GM18498 (cell line): ENCODE measurements around the gene C1QTNF3.

ENCODE experiments used
- ATAC-seq: cut with Tn5 transposase; IDR thresholded peaks from one replicate; pipeline ENCODE4 v1.9.1; 2021; ENCODE audit warnings: mild to moderate bottlenecking, moderate library complexity; ENCODE audit not compliant: unreplicated experiment

The C1QTNF3 gene

DNA sequence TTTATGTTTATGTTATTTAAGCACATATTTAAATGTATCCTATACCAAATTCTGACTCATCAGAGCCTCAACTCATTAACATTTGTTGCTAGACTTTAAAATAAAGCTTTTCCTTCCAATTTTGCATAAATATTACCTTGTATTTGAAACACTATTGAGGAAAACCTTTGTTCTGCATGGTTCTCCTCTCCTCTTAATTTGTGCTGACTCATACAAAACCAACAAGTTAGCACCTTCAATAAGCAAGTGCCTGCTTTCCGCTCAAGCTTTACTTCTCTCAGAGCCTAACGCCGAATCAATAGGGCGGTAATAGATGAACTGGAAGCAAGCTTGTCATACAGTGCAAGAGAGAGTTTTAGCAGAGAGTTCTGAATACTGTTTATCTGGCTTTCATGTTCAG is 43.0 kb downstream of the C1QTNF3 start:
- no peak for ATAC-seq

GRCh38 chr5:33997331-33997983 is 45.6 kb downstream of the C1QTNF3 start:
- peak; percentile 78 for ATAC-seq

GRCh38 chr5:33995865-33996264 is 47.1 kb downstream of the C1QTNF3 start:
- no peak for ATAC-seq

DNA sequence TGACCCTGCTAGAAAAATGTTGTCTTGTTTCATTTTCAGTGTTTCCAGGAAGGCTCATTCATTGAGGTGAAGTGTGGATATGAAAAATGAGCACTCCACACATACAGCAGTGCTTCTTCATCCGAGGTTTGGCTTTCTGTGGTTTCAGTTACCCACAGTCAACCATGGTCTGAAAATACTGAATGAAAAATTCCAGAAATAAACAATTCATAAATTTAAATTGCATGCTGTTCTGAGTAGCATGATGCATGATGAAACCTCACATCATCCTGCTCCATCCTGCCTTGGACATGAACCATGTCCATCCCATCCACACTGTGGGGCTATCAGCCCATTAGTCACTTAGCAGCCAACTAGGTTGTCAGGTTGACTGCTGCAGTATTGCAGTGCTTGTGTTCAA is 48.2 kb downstream of the C1QTNF3 start:
- ATAC-seq = no peak

DNA sequence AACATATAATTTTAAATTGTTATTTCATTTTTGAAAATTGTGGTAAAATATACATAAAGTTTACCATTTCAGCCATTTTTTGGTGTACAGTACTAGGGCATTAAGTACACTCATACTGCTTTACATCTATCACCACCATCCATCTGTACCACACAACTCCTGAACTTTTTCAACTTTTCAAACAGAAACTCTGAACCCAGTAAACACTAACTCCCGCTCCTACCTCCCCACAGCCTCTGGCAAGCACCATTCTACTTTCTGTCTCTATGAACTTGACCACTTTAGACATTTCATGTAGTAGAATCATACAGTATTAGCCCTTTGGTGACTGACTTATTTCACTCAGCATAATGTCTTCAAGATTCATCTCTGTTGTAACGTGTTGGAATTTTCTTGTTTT is 50.1 kb downstream of the C1QTNF3 start:
- no peak for ATAC-seq

DNA sequence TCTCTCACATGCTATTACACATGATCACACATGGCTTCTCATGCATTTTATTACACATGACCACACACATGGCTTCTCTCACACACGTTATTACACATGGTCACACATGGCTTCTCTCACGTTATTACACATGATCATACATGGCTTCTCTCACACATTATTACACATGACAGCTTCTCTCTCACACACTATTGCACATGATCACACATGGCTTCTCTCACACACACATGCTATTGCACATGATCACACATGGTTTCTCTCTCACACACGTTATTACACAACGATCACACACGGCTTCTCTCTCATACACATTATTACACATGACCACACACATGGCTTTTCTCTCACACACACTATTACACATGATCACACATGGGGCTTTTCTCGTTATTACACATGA is 57.6 kb downstream of the C1QTNF3 start:
- no peak for ATAC-seq

DNA sequence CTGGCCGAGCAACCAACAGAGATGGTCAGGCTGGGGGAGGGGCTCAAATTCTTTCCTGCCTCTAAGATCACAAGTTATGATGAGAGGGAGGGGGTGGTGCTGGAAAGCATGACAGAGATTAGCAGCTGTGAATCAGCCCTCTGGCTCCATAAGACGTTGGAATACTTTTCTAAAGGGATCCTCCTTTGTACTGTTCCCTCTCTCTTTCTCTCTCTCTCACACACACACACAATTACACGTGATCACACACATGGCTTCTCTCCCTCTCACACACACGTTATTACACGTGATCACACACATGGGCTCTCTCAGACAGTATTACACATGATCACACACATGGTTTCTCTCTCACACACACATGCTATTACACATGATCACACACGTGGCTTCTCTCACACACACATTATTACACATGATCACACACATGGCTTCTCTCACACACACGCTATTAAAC is 58.3 kb downstream of the C1QTNF3 start, which contains the start of gene SLC45A2:
Gene SLC45A2 (minus strand): TSS at position 23 of the 454 bp plus-strand sequence. CDS start 110 bp downstream, outside the sequence.
- ATAC-seq = no peak

- ATAC-seq = no peak
These were observed 58.8 kb downstream of the C1QTNF3 start for GRCh38 chr5:33984178-33984577.

- no peak for ATAC-seq
These were observed 61.4 kb downstream of the C1QTNF3 start for GRCh38 chr5:33981408-33982162.

DNA sequence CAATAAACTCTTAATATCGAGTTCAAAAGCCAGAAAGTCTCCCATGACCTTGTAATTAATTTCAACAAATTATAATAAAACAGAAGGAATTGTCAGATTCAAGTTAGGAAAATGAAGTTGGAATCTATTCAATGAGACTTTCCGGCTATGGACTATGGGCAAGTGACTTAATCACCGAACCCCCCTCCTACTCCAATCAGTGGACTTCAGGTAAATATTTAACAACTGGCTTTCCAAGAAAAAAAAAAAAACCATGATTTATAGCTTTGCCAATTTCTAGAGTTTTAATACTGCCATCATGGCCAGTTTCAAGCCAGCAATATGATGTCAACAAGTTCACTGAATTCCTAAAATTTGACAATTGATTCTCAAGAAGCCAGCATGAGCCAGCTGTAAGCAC is 63.0 kb downstream of the C1QTNF3 start:
- no peak for ATAC-seq

GRCh38 chr5:33978306-33978705 is 64.7 kb downstream of the C1QTNF3 start:
- no peak for ATAC-seq

DNA sequence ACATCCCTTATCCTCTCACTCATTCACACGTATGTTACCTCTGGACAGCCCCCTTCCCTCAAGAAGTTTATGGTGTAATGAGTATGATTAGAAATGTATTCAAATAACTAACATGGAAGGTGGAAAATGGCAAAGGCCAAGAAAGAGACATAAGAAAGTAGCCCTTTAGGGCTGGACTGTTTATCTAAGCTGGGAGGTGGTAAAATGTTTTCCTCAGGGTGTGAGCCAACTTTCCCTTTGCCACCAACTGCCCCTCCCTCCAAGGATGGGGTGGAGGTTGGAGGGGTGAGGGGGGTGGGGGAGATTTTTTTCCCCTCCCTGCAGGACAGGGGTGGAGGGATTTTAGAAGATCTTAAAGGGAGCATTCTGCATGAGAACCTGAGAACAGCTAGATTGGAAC is 66.7 kb downstream of the C1QTNF3 start:
- no peak for ATAC-seq

GRCh38 chr5:33975852-33976251 is 67.2 kb downstream of the C1QTNF3 start:
- ATAC-seq = no peak

GRCh38 chr5:33973271-33973670 is 69.7 kb downstream of the C1QTNF3 start:
- ATAC-seq = peak; percentile 62

DNA sequence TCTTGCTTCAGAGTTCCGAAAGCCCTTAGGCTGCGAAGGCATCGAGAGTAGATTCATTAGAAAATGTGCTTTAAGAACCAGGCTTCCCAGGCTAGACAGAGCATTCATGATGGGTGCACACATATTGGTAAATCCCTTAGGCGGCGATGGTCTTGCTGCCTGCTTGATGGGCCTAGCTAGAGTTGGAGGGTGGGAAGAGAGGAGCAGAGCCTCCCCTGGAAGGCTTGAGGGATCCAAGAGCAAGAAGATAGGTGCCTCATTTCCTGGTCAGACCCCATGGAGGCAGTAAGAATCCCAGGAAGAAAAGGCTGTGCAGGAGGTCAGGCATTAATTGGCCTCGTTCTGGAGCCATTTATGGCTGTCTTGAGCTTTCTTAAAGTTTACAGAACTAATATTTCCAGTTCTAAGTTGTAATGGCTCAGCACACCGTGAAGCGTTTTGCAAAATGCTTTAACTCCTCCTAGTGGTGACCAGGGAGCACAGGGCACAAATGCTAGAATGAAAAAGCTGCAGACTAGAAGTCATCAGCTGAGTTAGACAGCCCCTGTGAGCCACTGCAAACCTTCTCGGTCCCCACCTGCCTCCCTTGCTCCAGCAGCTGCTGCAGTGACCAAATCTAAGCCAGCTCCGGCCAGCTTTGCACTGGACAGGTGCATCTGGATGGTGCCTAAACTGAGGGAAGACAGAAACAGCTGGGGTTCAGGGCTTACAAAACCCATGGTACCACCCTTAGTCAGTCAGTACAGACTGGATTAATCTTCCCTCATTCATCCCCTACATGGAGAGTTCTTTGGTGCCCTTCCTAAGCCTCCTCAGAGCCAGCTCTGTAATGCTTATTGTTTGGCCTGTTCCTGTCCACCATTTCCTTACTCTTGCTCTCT is 73.2 kb downstream of the C1QTNF3 start:
- peak; percentile 76 for ATAC-seq

DNA sequence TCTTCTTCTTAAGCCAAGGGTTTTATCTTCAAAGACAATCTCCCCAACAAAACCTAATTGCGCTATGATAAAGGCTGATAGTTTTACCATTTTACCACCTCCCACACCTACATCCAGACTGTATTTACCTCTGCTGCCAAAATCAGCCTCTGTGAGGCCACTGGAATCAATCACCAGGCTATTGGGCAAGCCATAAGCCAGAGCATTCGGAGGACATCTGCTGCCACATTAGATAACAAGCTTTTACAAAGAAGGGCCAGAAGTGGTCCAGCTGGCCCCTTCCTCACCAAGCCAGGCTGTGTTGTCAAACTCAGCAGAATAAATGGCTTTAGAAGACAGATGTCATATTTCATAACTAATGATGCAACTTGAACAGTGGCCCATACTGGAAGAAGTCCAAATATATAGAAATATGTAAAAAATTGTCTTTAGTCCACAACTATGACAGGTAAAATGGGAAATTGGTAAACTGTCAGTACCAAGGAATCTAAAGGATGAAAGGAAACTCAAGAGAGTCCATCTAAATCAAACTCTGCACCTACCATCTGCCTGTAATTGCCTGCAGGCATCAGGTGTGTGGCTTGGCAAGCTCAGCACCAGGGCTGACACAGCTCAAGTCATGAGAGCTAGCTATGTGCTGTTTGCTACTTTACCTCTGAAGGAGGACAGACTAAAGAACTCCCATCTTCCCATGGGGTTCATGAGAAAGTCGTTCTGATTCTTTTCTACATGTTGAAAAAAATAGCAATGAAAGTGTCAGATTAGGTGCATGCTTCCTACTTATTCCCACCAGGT is 74.6 kb downstream of the C1QTNF3 start:
- ATAC-seq = no peak
